ENCODE results near the gene TMEFF1.

Gene TMEFF1

DNA sequence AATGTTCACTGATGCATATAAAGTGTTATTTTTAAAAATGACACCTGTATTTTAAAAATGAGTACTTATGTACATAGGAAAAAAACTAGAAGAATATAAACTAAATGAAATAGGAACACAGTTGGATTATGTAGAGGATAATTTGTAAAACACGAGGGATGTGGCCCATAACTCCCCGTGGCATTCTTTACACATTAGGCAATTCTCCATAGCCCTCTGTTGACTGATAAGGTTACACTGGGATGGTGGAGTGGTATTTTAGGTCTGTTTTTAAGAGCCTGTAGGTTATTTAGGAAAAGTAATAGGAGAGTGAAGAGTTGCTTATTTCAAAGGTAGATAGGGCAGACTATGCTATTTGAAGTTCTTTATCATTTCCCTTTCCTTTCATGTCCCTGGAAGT is 106.7 kb downstream of the TMEFF1 start:
- DNase-seq: no peak

DNA sequence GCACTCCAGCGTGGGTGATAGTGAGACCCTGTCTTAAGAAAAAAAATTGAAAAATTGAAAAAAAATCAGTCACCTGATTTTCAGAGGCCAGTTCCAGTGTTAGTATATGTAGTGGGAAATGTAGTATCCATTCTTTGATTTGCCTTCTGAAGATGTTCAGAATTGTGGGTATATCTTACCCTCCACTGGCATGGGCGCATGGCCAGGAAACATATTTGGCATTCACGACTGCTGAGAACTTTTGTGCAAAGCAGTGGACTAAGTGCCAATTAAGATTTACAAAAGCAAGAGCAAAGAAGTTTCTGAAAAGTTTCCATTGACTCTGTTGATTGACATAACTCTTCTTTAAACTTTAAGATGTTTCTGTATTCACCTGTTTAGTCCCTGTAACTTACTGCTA is 107.3 kb downstream of the TMEFF1 start:
- no peak for DNase-seq

- no peak for DNase-seq
These were observed 108.1 kb downstream of the TMEFF1 start for GRCh38 chr9:100581081-100581480.

GRCh38 chr9:100581661-100582060 is 108.7 kb downstream of the TMEFF1 start:
- no peak for DNase-seq

DNA sequence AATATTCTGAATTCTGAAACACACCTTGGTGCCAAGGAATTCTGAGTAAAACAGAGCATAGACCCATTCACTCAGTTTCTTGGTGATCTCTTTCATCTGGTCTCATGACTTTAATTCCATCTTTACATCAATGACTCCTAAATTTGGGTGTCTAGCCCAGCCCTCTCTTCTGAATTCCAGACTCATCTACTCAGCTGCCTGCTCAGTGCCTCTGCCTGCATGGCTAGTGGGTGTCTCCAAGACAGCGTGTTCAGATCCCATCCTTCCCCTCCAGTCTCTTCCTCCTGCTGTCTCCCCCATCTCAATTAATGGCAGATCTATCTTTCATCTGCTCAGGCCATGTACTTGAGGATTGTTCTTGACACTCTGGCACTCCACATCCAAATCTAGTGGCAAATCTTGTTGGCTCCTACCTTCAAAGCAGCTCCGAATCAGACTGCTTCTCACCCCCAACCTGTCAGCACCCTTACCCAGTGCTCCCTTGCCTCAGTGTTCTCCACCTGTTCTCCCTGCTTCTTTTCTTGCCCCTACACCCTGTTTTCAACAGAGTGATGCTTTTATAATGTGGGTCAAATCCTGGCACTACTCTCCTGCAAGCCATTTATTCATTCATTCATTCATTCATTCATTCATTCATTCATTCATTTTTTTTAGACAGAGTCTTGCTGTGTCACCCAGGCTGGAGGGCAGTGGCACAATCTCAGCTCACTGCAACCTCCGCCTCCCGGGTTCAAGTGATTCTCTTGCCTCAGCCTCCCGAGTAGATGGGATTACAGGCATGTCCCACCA is 110.3 kb downstream of the TMEFF1 start:
- DNase-seq: no peak

- no peak for DNase-seq
These were observed 112.0 kb downstream of the TMEFF1 start for GRCh38 chr9:100584951-100585350.

DNA sequence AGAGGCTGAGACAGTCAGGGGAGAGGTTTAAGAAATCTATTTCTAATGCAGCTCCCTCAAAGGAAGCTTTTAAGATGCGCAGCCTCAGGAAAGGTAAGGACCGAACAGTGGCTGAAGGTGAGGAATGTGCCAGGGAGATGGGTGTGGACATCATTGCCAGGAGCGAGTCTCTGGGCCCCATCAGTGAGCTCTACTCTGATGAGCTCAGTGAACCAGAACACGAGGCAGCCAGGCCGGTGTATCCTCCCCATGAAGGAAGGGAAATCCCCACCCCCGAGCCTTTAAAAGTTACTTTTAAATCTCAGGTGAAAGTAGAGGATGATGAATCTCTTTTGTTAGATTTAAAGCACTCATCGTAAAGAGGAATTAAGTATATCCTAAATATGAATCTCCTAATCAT is 113.1 kb downstream of the TMEFF1 start:
- no peak for DNase-seq

DNA sequence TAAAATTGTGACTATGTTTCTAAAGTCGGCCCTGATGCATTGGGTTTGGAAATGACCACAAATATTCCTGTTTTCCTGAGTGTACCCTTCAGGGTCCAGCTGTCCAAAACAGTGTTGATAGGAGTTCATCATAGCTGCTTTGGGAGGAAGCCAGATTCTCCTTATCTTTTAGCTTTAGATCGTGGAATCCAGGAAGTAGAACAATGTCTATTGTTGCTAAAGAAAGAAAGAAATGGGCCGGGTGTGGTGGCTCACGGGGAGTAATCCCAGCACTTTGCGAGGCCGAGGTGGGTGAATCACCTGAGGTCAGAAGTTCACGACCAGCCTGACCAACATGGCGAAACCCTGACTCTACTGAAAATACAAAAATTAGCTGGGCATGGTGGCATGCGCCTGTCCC is 114.4 kb downstream of the TMEFF1 start:
- DNase-seq: no peak

GRCh38 chr9:100589582-100589981 is 116.6 kb downstream of the TMEFF1 start:
- no peak for DNase-seq

DNA sequence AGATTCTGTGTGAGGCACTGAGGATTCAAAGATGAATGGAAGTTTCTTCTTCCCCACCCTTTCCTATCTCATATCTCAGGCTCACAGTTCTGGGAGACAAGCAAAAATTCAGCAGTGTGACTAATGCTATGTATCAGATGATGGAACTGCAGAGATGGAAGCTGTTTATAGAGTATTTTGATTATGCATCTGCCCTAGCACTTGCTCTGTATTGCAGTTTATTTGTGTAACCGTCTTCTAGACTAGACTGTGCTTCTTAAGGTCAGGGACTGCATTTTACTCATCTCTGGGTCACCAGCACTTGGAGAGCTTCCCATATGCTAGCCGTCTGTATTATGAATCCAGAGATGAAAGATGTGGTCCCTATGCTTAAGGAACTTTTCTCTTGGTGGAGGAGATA is 117.5 kb downstream of the TMEFF1 start:
- DNase-seq: no peak

GRCh38 chr9:100591139-100591538 is 118.2 kb downstream of the TMEFF1 start:
- DNase-seq: no peak

DNA sequence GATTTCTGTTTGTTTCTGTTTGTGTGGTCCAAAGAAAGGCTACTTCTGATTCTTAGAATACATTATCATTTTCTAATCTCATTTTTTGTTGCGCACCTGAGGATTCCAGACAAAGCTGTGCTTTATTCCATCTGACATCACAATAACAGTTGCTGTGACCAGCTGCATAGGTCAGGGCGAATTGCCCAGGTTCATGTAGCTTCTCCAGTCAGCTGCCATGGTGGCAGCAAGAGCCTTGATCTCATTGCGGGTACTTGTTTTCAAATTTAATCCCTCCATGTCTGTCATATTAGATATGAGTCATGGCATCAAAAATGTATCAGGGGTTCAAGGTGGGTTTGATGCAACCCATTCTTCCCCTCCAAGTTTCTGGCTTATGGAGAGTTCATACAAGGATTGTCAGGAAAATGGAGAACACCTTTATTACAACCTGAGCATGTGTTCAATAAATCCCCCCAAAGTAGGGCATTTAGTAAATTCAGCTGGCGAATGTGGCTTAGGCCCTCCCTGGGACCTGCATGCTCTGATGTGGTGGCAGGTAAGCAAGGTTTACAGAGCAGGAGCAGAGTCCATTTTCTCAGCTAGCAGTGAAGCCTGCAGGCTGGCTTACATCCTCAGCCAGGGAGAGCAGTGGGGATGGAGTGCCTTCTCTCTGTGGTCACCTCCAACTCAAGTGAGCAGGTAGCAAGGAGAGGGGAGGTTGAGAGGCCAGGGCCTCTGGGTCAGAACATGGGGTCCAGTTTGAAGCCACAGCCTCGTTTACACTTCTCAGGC is 118.9 kb downstream of the TMEFF1 start:
- DNase-seq: no peak

GRCh38 chr9:100595391-100596199 is 122.6 kb downstream of the TMEFF1 start:
- DNase-seq: peak; percentile 75

DNA sequence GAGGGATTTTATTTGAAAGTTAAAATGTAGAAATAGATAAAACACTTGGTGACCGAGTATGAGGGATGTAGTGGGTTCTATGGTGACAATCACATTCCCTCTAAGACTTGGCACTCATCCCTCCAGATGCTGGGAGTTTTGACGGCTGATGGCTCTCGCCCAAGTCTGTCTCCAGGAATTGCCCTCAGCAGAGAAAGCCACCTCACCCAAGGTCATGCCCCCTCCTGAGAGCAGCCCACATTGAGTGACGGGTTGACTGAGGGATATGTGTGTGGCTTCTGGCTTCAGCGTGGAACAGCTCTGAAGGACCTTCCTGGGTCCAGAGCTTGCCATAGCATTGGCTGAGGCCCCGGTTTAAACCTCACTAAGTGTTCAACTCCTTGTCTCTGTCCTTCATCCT is 124.3 kb downstream of the TMEFF1 start:
- no peak for DNase-seq

DNA sequence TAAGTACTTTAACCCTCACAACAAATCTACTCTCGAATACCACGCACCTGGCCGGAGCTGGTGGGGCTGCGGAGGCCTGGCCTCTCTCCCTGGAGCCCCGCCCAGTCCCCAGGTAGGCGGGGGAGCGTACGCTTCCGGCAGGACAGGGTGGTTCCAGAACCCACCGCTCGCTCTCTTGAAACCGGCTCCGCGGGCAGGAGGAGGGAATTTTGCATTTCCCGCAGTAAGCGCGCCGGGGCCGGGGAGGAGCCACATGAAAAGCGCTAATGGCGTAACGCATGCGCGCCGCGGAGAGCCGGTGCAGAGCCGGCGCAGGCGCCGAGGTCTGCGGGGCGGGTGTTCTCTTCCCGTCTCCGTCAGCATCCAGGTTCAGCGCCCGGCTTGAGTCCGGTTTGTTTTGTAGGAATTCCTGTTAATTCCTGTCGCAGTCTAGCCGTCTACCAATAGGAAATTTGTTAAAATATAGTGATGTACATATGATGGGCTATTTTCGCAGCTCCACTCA is 125.7 kb downstream of the TMEFF1 start:
- peak; percentile 93 for DNase-seq

DNA sequence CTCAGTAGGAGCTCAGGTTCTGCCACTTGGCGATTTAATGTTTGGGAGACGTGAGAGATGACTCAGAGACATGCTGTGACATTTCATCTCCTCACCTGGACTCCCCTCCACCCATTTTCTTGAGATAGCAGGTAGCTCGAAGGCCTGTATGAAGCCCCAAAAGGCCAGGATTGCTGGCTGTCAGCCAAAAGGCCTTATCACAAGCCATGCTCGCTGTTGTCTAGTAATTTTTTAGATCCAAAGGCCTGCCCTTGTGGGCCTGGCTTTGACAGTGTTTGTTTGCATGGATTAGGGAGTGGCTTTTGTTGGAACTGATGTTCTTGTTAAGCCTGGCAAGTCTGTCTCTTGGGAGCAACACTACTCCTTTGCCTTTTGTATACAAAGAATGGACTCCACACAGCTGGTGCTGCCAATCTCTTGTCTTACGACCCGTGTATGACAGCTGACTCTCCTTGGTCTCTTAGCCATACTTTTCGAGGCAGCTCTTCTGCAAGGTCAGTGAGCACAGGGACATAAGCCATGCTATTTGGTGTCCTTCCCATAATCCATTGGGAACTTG is 127.7 kb downstream of the TMEFF1 start:
- no peak for DNase-seq

- DNase-seq: peak; percentile 70
These were observed 128.3 kb downstream of the TMEFF1 start for GRCh38 chr9:100601216-100601615.

DNA sequence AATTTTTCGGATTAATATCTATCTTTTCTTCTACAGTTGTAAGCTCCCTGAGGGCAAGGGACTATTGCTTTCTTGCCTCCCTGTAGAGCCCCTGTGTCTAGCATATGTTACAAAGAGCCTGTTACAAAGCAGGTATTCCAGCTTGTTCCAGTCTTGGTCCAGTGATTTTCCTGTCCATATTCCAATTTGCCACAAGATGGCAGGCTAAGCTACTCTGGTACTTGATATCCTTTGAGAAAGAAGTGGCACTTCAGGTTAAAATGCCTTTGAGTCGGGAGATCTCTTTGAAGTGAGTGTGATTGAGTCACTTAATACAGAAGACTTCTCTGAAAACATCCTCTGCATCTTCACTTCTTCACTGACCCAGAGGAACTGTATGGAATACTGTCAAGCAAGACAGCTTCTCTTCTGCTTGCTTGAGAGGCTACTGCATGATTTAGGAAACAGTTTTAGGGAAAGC is 129.4 kb downstream of the TMEFF1 start:
- peak; percentile 86 for DNase-seq

DNA sequence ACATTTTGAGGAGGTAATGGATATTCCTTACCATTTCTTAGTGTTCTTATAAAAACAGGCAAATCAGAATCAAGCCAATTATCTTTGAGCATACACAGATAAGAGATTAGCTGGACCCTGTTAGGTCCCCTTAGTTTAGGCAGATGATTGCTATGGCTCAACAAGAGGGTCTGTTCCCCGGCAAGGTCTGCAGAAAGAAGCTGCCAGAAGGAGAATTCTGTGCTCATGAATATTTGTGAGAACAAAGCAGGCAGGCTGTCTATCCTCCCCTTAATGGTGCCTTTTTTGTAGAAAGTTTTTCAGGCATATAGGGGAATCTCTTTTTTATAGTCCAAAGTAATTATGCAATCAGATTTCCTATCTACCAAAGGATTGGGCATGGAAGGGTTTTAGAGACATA is 132.5 kb downstream of the TMEFF1 start:
- DNase-seq: no peak

DNA sequence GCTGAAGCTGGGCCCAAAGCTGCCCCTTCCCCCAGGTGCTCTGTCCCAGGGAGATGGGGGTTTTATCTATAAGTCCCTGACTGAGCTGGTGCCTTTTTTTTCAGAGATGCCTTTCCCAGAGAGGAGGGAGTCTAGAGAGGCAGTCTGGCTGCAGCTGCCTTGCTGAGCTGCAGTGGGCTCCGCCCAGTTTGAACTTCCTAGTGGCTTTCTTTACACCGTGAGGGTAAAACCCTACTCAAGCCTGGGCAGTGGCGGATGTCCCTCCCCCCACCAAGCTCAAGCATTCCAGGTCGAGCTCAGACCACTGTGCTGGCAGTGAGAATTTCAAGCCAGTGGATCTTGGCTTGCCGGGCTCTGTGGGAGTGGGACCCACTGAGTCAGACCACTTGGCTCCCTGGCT is 146.2 kb downstream of the TMEFF1 start:
- DNase-seq: no peak

DNA sequence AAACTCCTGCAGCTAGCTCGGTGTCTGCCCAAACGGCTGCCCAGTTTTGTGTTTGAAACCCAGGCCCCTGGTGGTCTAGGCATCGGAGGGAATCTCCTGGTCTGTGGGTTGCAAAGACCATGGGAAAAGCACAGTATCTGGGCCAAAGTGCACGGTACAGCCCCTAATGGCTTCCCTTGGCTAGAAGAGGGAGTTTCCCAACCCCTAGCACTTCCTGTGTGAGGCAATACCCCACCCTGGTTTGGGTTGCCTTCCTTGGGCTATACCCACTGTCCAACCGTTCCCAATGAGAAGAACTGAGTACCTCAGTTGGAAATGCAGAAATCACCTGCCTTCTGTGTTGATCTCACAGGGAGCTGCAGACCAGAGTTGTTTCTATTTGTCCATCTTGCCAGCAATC is 146.7 kb downstream of the TMEFF1 start:
- DNase-seq: no peak

DNA sequence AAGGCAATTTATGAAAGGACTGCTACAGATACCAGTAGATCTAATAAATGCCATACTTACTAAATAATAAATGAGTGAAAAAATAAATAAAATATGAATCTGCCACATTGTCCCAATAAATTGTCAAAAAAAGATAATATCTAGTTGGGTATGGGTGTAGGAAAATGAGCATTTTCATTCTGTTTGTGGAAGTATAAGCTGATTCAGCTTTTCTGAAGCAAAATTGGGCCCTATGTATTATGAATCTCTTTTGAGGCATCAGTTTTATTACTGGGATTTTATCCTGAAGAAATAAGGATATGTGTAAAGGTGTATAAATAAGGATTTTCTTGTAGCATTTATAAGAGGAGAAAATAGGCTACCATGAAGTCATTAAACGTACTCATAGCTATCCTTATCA is 151.0 kb downstream of the TMEFF1 start:
- DNase-seq: no peak

DNA sequence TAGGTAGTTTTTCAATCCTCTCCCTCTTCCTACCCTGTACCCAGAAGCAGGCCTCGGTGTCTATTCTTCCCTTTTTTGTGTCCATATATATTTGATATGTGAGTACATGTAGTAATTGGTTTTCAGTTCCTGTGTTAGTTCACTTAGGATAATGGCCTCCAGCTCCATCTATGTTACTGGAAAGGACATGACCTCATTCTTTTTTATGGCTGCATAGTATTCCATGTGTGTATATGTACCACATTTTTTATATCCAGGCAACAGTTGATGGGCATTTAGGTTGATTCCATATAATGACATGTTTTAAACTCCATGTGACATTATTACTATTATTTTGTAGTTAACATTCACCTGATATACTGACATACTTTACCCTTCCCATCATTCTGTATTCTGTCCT is 154.0 kb downstream of the TMEFF1 start:
- DNase-seq: no peak

Data from NCI-H510A treated with DMSO at 0.1 percent for 48 hours (cell line).